Esophagus muscularis mucosa (tissue), 3 donors: ENCODE data around the gene ATF7.
"Not testable (repeated sequence)": the region's sequence is repeated elsewhere in the genome, so short reads cannot be mapped to it uniquely, and the experiment has no call there.

Experiments used
- POLR2A ChIP-seq: fragments of 450-650 bp; IDR thresholded peaks from one replicate; pipeline ENCODE4 v1.6.1; 2017; ENCODE audit warnings: antibody characterized with exemption, moderate library complexity, mild to moderate bottlenecking, low read depth
- TF ChIP-seq, protein P1 (sequence below), 3 experiments: fragments of 200-600 bp in 2 of 3; fragments of 450-650 bp in 1 of 3; sonication (generic) in 2 of 3; IDR thresholded peaks; one replicate each; pipeline ENCODE4 v1.5.1; 2017 to 2019; ENCODE audit warnings: antibody characterized with exemption in 3 of 3, mild to moderate bottlenecking in 2 of 3, moderate library complexity in 1 of 3

DNA sequence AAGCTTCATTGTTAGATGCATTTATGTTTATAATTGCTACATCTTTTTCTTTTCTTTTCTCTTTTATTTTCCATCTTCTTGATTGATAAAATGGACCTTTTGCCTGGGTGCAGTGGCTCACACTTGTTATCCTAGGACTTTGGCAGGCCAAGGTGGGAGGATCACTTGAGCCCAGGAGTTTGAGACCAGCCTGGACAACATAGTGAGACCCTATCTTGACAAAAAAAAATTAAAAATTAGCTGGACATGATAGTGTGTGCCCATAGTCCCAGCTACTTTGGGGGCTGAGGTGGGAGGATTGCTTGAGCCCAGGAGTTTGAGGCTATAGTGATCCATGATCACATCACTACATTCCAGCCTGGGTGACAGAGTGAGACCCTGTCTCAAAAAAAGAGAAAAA, 9.5 kb upstream of the ATF7 start:
- TF ChIP-seq, protein P1, sequence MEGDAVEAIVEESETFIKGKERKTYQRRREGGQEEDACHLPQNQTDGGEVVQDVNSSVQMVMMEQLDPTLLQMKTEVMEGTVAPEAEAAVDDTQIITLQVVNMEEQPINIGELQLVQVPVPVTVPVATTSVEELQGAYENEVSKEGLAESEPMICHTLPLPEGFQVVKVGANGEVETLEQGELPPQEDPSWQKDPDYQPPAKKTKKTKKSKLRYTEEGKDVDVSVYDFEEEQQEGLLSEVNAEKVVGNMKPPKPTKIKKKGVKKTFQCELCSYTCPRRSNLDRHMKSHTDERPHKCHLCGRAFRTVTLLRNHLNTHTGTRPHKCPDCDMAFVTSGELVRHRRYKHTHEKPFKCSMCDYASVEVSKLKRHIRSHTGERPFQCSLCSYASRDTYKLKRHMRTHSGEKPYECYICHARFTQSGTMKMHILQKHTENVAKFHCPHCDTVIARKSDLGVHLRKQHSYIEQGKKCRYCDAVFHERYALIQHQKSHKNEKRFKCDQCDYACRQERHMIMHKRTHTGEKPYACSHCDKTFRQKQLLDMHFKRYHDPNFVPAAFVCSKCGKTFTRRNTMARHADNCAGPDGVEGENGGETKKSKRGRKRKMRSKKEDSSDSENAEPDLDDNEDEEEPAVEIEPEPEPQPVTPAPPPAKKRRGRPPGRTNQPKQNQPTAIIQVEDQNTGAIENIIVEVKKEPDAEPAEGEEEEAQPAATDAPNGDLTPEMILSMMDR (IDR thresholded peaks at IDR 0.05), result not testable (repeated sequence)
- TF ChIP-seq POLR2A, result not testable (repeated sequence)
